ENCODE results near the gene FOSL2. TPM values are rescaled to one million over a fixed set of nuclear protein-coding genes. Genes with fewer than 3 reads are reported as not detected.

The FOSL2 gene
- total RNA-seq, 1 experiment from 2014 or later = 34.2 TPM

DNA sequence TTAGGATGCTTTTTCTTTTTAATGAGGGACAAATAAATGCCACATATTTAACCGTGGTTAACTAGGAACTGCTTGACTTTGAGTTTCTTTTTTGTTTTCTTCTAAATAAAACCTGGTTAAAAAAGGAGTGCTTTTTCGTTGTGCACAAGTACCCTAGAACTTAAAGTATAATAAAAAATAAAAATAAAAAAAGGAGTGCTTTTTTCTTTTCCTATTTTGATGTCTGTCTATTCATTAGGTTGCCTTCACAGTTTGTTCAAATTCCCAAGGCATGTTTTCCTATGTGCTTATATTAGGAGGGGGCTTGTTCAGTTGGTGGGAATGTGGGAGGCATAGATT, 4.4 kb downstream of the FOSL2 start:
- H3K9me3 ChIP-seq (ENCODE audit: low read length) = no peaks in the 10 kb centered on the region
- H3F3A ChIP-seq (ENCODE audit: low read length, unreplicated experiment) = no peaks in the 10 kb centered on the region
- BruUV-seq (replicated peaks) = no TSS peak
- TF ChIP-seq, protein P1, sequence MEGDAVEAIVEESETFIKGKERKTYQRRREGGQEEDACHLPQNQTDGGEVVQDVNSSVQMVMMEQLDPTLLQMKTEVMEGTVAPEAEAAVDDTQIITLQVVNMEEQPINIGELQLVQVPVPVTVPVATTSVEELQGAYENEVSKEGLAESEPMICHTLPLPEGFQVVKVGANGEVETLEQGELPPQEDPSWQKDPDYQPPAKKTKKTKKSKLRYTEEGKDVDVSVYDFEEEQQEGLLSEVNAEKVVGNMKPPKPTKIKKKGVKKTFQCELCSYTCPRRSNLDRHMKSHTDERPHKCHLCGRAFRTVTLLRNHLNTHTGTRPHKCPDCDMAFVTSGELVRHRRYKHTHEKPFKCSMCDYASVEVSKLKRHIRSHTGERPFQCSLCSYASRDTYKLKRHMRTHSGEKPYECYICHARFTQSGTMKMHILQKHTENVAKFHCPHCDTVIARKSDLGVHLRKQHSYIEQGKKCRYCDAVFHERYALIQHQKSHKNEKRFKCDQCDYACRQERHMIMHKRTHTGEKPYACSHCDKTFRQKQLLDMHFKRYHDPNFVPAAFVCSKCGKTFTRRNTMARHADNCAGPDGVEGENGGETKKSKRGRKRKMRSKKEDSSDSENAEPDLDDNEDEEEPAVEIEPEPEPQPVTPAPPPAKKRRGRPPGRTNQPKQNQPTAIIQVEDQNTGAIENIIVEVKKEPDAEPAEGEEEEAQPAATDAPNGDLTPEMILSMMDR (conservative IDR thresholded peaks at IDR 0.05; ENCODE audit: low read depth, low read length) = no peak
- H3K9me2 ChIP-seq (replicated peaks; ENCODE audit: low read length) = no peaks in the 10 kb centered on the region
- no peak for ATAC-seq
- H4K20me1 ChIP-seq (ENCODE audit: low read length) = peaks cover 71% of the 10 kb centered on the region
- H3K27me3 ChIP-seq (ENCODE audit: low read length) = no peaks in the 10 kb centered on the region
- H2AFZ ChIP-seq (ENCODE audit: low read length) = no peak overlapping the region
- intact Hi-C loops (cut with micrococcal nuclease) = no loop called here
- H3K79me2 ChIP-seq (ENCODE audit: low read length) = peaks cover 92% of the 10 kb centered on the region
- peaks cover 24% of the 10 kb centered on the region for H3K4me1 ChIP-seq (ENCODE audit: insufficient read depth, low read length)
- no peak overlapping the region for H3K9ac ChIP-seq (ENCODE audit: low read length)
- H3K4me3 ChIP-seq (ENCODE audit: low read length) = peak overlapping the region; percentile 87; the same call in 1 of the 2 replicates
- no peak overlapping the region for H3K27ac ChIP-seq (ENCODE audit: low read length)
- CTCF ChIA-PET = interaction anchor here (0.6 kb wide), 2 partner anchors 32 to 691 kb away, joined by 3 to 4 read pairs; no protein-coding TSS in a partner anchor
- H3K36me3 ChIP-seq (ENCODE audit: low read depth, low read length) = peaks cover 13% of the 10 kb centered on the region
- POLR2A ChIA-PET (ENCODE audit: unreplicated experiment) = interaction anchor here (0.6 kb wide), 2 partner anchors 27 to 121 kb away, joined by 5 to 8 read pairs; no protein-coding TSS in a partner anchor
- no peak for DNase-seq
- peak overlapping the region; percentile 86 for H3K4me2 ChIP-seq (ENCODE audit: low read length)

DNA sequence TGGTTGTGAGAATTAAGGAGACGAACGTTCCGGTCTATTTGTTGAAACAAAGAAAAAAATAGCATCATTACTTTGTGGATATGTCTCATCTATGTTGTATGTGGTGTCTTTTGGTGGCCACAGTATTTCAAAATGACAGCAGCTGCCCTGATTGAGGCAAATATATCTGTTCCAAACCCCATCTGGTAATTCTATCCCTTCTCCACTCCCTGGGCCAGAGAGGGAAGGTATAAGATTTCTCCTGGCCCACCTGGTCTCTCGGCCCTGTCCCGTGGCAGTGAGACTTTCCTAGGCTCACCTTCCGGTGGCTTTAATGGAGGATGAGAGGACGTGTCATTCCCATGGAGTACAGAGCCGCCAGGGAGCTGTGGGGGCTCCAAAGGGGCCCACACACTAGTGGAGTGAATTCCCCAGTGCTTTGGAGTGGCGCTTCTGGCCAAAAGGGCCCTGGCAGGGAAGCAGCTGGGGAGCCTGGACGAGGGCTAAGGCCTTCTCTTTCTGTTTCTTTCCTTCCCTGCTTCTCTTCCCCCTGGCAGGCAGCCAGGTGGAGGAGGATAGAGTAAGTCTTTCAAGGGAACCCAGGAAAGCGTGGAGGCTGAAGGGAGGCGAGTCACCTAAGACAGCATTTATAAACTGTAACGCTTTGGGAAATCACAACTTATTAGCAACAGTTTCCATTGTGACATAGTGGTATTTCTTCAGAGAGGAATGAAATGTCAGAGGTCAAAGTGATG, 5.6 kb downstream of the FOSL2 start:
- Histone ChIP-seq H3K4me2 (ENCODE audit: low read length) (no peak overlapping the region), H2AFZ (ENCODE audit: low read length) (no peak overlapping the region), H3K27me3 (ENCODE audit: low read length) (no peaks in the 10 kb centered on the region), H3K9me3 (ENCODE audit: low read length) (no peaks in the 10 kb centered on the region), H3F3A (ENCODE audit: low read length, unreplicated experiment) (no peaks in the 10 kb centered on the region), H3K9ac (ENCODE audit: low read length) (no peak overlapping the region), H3K79me2 (ENCODE audit: low read length) (peaks cover 100% of the 10 kb centered on the region), H3K27ac (ENCODE audit: low read length) (no peak overlapping the region), H3K4me1 (ENCODE audit: insufficient read depth, low read length) (peaks cover 24% of the 10 kb centered on the region), H4K20me1 (ENCODE audit: low read length) (peaks cover 83% of the 10 kb centered on the region), H3K4me3 (ENCODE audit: low read length) (no peak overlapping the region), H3K9me2 (replicated peaks; ENCODE audit: low read length) (no peaks in the 10 kb centered on the region), H3K36me3 (ENCODE audit: low read depth, low read length) (peaks cover 13% of the 10 kb centered on the region)
- ATAC-seq (no peak), DNase-seq (no peak)
- TF ChIP-seq, protein P1 (conservative IDR thresholded peaks at IDR 0.05; ENCODE audit: low read depth, low read length) = no peak
- TF ChIP-seq EZH2phosphoT487 (IDR thresholded peaks at IDR 0.05; ENCODE audit: borderline replicate concordance, low read length) (no peak), EZH2 (IDR thresholded peaks at IDR 0.05; ENCODE audit: low read length, unreplicated experiment) (no peak)
- intact Hi-C loops (cut with micrococcal nuclease) = no loop called here
- ChIA-PET CTCF (no interaction called here), POLR2A (ENCODE audit: unreplicated experiment) (no interaction called here)
- BruUV-seq (replicated peaks) = no TSS peak

DNA sequence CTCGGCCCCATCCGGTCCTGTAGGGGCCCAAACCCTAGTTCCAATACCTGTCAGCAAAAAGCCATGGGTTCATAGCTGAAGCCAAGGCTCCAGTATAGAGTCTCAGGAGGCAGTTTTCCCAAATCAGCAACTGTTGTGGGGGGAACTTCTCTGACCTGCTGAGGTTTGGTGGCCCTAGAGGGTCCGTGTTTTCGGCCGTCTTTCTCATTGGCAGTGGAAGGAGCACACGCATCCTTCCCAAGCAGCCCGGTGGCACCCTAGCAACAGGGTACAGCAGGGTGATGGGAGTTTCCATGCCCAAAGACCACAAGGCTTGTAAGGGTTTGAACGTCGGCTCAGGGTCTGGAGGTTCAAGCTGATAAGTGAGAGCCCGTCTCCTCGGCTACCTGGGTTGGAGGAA, 6.6 kb downstream of the FOSL2 start:
- no peak overlapping the region for H3K9ac ChIP-seq (ENCODE audit: low read length)
- peaks cover 24% of the 10 kb centered on the region for H3K4me1 ChIP-seq (ENCODE audit: insufficient read depth, low read length)
- H3F3A ChIP-seq (ENCODE audit: low read length, unreplicated experiment) = no peaks in the 10 kb centered on the region
- TF ChIP-seq EZH2 (IDR thresholded peaks at IDR 0.05; ENCODE audit: low read length, unreplicated experiment) = no peak
- TF ChIP-seq, protein P1 (conservative IDR thresholded peaks at IDR 0.05; ENCODE audit: low read depth, low read length) = no peak
- TF ChIP-seq EZH2phosphoT487 (IDR thresholded peaks at IDR 0.05; ENCODE audit: borderline replicate concordance, low read length) = no peak
- no TSS peak for BruUV-seq (replicated peaks)
- H3K79me2 ChIP-seq (ENCODE audit: low read length) = peaks cover 99% of the 10 kb centered on the region
- intact Hi-C loops (cut with micrococcal nuclease) = no loop called here
- ATAC-seq (no peak), DNase-seq (no peak)
- ChIA-PET POLR2A (ENCODE audit: unreplicated experiment) (no interaction called here), CTCF (no interaction called here)
- no peak overlapping the region for H2AFZ ChIP-seq (ENCODE audit: low read length)
- H3K27ac ChIP-seq (ENCODE audit: low read length) = no peak overlapping the region
- no peaks in the 10 kb centered on the region for H3K9me2 ChIP-seq (replicated peaks; ENCODE audit: low read length)
- H4K20me1 ChIP-seq (ENCODE audit: low read length) = peaks cover 82% of the 10 kb centered on the region
- H3K4me3 ChIP-seq (ENCODE audit: low read length) = no peak overlapping the region
- H3K4me2 ChIP-seq (ENCODE audit: low read length) = no peak overlapping the region
- peaks cover 23% of the 10 kb centered on the region for H3K36me3 ChIP-seq (ENCODE audit: low read depth, low read length)
- no peaks in the 10 kb centered on the region for H3K9me3 ChIP-seq (ENCODE audit: low read length)
- H3K27me3 ChIP-seq (ENCODE audit: low read length) = no peaks in the 10 kb centered on the region

All from PC-3 (cell line).